Stromal cell of bone marrow (primary cell): Measurements from ENCODE around the gene MS4A6A.
A peak's percentile ranks its signal among the peaks of the same experiment; 100 is the strongest.
"Not testable (repeated sequence)": the region's sequence is repeated elsewhere in the genome, so short reads cannot be mapped to it uniquely, and the experiment has no call there.

ENCODE experiments used
- DNase-seq: peaks from one replicate; pipeline ENCODE4 v3.0.0-alpha.2; 2012; ENCODE audit warnings: low read depth

Gene MS4A6A

GRCh38 chr11:60182541-60183330 lies at the start of gene MS4A6A:
Gene MS4A6A, minus strand, starts transcription at chr11:60183083. Its CDS starts 1,356 bp downstream, at chr11:60181727.
- no peak for DNase-seq

- no peak for DNase-seq
These were observed 47.8 kb upstream of the MS4A6A start for GRCh38 chr11:60230681-60231080.

GRCh38 chr11:60222141-60222540 lies 39.3 kb upstream of the MS4A6A start:
- no peak for DNase-seq

- DNase-seq: no peak
These were observed 38.8 kb upstream of the MS4A6A start for GRCh38 chr11:60221692-60222091.

GRCh38 chr11:60221181-60221580 lies 38.3 kb upstream of the MS4A6A start:
- no peak for DNase-seq

- no peak for DNase-seq
These were observed 31.5 kb upstream of the MS4A6A start for GRCh38 chr11:60214386-60214785.

- DNase-seq: no peak
These were observed 28.3 kb upstream of the MS4A6A start for GRCh38 chr11:60211206-60211605.

GRCh38 chr11:60209977-60210376 lies 27.1 kb upstream of the MS4A6A start:
- no peak for DNase-seq

GRCh38 chr11:60208951-60209350 lies 26.1 kb upstream of the MS4A6A start:
- no peak for DNase-seq

- DNase-seq: no peak
These were observed 25.4 kb upstream of the MS4A6A start for GRCh38 chr11:60208146-60208895.

GRCh38 chr11:60206616-60207015 lies 23.7 kb upstream of the MS4A6A start:
- DNase-seq: no peak

GRCh38 chr11:60204922-60205321 lies 22.0 kb upstream of the MS4A6A start:
- no peak for DNase-seq

GRCh38 chr11:60201334-60201733 lies 18.5 kb upstream of the MS4A6A start:
- not testable (repeated sequence) for DNase-seq

- DNase-seq: no peak
These were observed 14.6 kb upstream of the MS4A6A start for GRCh38 chr11:60197442-60197841.

- DNase-seq: no peak
These were observed 13.1 kb upstream of the MS4A6A start for GRCh38 chr11:60195923-60196368.

GRCh38 chr11:60194511-60194910 lies 11.6 kb upstream of the MS4A6A start:
- DNase-seq: no peak

GRCh38 chr11:60193687-60194433 lies 11.0 kb upstream of the MS4A6A start:
- DNase-seq: peak; percentile 12

GRCh38 chr11:60192564-60192963 lies 9.7 kb upstream of the MS4A6A start:
- DNase-seq: not testable (repeated sequence)

GRCh38 chr11:60188481-60188880 lies 5.6 kb upstream of the MS4A6A start:
- DNase-seq: not testable (repeated sequence)

GRCh38 chr11:60186128-60186527 lies 3.2 kb upstream of the MS4A6A start:
- DNase-seq: not testable (repeated sequence)

GRCh38 chr11:60185512-60185827 lies 2.6 kb upstream of the MS4A6A start:
- not testable (repeated sequence) for DNase-seq

- no peak for DNase-seq
These were observed 2.1 kb upstream of the MS4A6A start for GRCh38 chr11:60184824-60185511.
